Parathyroid adenoma (tissue), 2 donors: ENCODE measurements around the gene ISLR.

Experiments used
- H2AFZ ChIP-seq: fragments of 300-600 bp; sonication (generic); one replicate; pipeline ENCODE4 v1.7.0; 2017; ENCODE audit warnings: antibody characterized with exemption, mild to moderate bottlenecking
- H3K27ac ChIP-seq: fragments of 300-600 bp; sonication (generic); one replicate; pipeline ENCODE4 v1.7.0; 2017
- H3K27me3 ChIP-seq: fragments of 300-600 bp; sonication (generic); one replicate; pipeline ENCODE4 v1.7.0; 2017; ENCODE audit warnings: low read length; ENCODE audit not compliant: control insufficient read depth, insufficient read depth
- H3K36me3 ChIP-seq: fragments of 300-600 bp; sonication (generic); one replicate; pipeline ENCODE4 v1.7.0; 2017; ENCODE audit warnings: low read length; ENCODE audit not compliant: control insufficient read depth, insufficient read depth
- H3K4me1 ChIP-seq: fragments of 300-600 bp; sonication (generic); one replicate; pipeline ENCODE4 v1.7.0; 2017; ENCODE audit warnings: control low read depth
- H3K4me2 ChIP-seq: fragments of 300-600 bp; sonication (generic); one replicate; pipeline ENCODE4 v1.7.0; 2017; ENCODE audit warnings: low read length
- H3K4me3 ChIP-seq: fragments of 300-600 bp; sonication (generic); one replicate; pipeline ENCODE4 v1.7.0; 2017; ENCODE audit warnings: low read depth, low read length
- H3K79me2 ChIP-seq: fragments of 300-600 bp; sonication (generic); one replicate; pipeline ENCODE4 v1.7.0; 2017; ENCODE audit warnings: control low read depth
- H3K9ac ChIP-seq: fragments of 300-600 bp; sonication (generic); one replicate; pipeline ENCODE4 v1.7.0; 2017; ENCODE audit warnings: mild to moderate bottlenecking
- H3K9me3 ChIP-seq: fragments of 300-600 bp; sonication (generic); one replicate; pipeline ENCODE4 v1.7.0; 2017; ENCODE audit warnings: low read length; ENCODE audit not compliant: control insufficient read depth
- CTCF ChIP-seq: fragments of 300-600 bp; sonication (generic); IDR thresholded peaks from one replicate; pipeline ENCODE4 v1.7.0; 2017; ENCODE audit warnings: antibody characterized with exemption, mild to moderate bottlenecking
- donor health status: primary hyperparathyroidism.

ISLR gene

DNA sequence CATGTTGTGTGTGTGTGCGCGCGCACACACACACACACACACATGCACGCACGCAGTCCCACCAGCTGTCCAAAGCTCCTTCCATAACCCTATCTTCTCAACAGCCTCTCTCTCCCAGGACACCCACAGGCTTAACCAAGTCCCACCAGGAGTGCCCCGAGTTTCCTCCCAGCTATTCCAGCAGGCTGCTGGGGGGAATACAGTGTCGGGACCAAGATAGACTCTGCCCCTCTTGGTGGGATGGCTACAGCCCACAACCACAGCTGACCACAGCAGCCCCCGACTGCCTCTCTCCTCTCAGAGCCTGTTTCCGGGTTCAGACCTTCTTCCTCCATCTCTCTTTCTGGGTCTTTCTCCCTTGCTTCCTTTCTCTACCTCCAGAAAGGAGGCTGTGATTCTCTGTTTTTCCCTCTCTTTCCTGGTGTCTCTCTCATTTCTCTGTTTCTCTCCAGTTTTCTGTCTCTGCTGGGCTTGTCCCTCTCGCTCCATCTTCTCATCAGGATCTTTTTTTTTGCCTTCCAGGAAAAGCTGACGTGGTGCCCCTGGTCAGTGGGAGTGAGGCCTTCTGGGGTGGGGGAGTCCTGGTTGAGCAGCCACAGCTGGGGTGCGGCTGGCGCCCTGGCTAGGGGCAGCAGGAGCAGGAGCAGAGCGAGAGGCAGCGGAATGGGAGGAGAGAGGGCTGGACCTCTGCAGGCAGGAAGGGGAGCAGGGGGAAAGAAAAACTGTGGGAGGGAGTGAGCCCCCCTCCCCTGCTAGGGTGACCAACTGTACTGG is 3.3 kb upstream of the ISLR start:
- Histone ChIP-seq H3K4me1 (no peaks in the 10 kb centered on the region), H3K9ac (no peak overlapping the region), H3K36me3 (no peaks in the 10 kb centered on the region), H3K4me2 (no peak overlapping the region), H3K4me3 (no peak overlapping the region), H3K79me2 (no peaks in the 10 kb centered on the region), H2AFZ (no peak overlapping the region), H3K27ac (no peak overlapping the region), H3K27me3 (no peaks in the 10 kb centered on the region), H3K9me3 (no peaks in the 10 kb centered on the region)
- TF ChIP-seq CTCF: no peak

DNA sequence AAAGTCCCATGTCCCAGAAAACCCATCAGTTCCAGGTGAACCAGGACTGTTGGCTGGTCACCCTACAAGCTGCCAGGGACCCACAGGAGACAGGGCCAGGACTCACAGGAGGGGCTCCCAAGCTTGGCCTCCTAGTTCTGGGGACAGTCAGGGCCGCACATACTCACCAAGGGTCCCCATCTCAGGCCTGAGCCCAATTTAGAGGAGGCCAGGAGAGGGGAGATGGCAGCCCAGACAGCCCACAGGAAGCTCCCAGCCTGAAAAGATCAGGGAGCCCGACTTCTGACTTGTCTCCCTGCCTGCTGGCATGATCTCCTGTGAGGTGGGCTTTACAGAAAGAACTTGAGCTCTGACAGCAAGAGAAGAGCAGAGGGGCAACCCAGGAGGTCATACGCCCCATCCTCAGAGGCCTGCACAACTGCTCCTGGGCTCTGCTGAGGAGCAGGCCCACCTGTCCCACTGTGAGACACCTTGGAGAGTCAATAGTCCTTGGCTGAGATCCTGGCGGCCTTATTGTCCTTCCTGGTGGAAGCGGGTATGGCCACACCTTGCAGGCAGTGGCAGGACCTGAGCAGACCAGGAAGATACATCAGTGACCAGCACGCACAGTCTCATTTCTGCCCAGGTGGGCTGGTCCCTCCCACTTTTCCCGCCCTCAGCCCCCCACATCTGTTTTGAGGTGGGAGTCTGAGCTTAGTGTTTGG is 2.5 kb upstream of the ISLR start:
- Histone ChIP-seq H3K4me2 (no peak overlapping the region), H3K9ac (no peak overlapping the region), H3K4me1 (no peaks in the 10 kb centered on the region), H2AFZ (no peak overlapping the region), H3K9me3 (no peaks in the 10 kb centered on the region), H3K27me3 (no peaks in the 10 kb centered on the region), H3K36me3 (no peaks in the 10 kb centered on the region), H3K27ac (no peak overlapping the region), H3K4me3 (no peak overlapping the region), H3K79me2 (no peaks in the 10 kb centered on the region)
- TF ChIP-seq CTCF: no peak

DNA sequence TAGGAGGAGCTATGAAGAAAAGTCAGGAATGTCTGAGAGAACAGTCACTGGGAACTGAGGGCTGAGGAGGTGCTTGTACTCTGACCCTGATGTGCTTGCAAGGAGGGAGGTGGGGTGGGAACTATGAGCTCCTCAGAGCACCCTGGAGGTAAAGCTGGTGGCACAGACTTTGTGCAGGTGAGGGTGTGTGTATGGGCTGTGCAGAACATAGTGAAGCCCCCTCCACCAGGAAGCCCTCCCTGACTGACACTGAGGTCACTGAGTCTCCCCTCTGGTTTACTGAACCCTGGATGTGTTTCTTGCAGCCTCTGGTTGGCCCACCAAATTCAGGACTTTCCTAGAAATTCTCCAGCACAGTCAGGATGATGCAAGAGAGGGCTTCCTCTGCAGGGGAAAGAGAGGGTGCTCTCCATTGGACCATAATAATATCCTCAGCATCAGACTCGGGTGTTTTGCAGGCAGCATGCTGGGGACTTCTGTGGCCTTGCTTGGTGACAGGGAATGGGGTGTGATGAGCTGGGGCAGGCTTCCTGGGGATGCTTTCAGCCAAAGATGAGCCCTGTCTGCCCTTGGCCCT is 1.5 kb upstream of the ISLR start:
- TF ChIP-seq CTCF: no peak
- Histone ChIP-seq H3K79me2 (no peaks in the 10 kb centered on the region), H3K4me1 (no peaks in the 10 kb centered on the region), H3K36me3 (no peaks in the 10 kb centered on the region), H3K9me3 (no peaks in the 10 kb centered on the region), H3K4me3 (no peak overlapping the region), H3K27me3 (no peaks in the 10 kb centered on the region), H3K4me2 (no peak overlapping the region), H3K9ac (no peak overlapping the region), H3K27ac (no peak overlapping the region), H2AFZ (no peak overlapping the region)

DNA sequence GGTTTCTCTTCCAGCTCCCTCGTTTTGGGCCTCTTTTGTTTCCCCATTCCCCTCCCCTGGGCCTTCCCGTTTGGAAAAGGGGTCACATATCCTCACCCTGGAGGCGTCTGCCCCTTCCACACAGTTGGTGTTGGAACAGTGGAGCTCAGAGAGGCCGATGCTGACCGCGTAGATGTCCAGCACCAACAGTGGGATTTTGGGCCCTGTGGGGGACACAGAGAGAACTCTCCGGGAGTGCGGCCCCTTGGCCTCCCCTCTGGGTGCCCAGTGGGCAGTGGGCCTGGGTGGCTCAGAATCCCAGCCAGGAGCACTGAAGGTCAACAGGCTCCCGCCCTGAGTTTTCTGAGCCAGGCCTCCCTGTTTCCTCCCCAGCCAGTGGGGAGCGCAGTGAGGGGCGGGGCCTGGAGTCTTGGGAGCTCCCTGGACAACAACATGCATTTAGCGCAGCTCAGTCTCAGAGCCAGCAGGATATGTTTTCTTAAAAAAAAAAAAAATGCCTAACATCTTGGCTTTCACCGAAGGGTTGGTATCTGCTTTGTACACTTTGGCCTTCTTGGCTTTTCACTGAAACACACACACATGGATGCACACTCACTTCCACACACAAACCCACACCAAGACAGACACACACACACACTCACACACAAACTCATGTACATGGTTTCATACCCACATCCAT is 670 bp upstream of the ISLR start:
- H3K36me3 ChIP-seq: no peaks in the 10 kb centered on the region
- peak overlapping the region; percentile 56 for H3K27ac ChIP-seq
- H3K27me3 ChIP-seq: no peaks in the 10 kb centered on the region
- no peak overlapping the region for H3K4me3 ChIP-seq
- no peaks in the 10 kb centered on the region for H3K4me1 ChIP-seq
- H3K9me3 ChIP-seq: no peaks in the 10 kb centered on the region
- no peak overlapping the region for H2AFZ ChIP-seq
- TF ChIP-seq CTCF: no peak
- no peaks in the 10 kb centered on the region for H3K79me2 ChIP-seq
- no peak overlapping the region for H3K4me2 ChIP-seq
- no peak overlapping the region for H3K9ac ChIP-seq
